HUDEP-2 (cell line): ENCODE results near the gene ZPBP2.
"Not testable (repeated sequence)": the region's sequence is repeated elsewhere in the genome, so short reads cannot be mapped to it uniquely, and the experiment has no call there.

ENCODE experiments used
- DNase-seq, 76 experiments: peaks; one replicate each; lab custom pipeline; 2025; ENCODE audit not compliant: unreplicated experiment in 76 of 76; lab: John Stamatoyannopoulos, UW

ZPBP2 gene

GRCh38 chr17:39854909-39855308 is 13.1 kb upstream of the ZPBP2 start:
- DNase-seq: no peak

GRCh38 chr17:39855911-39856649 is 11.9 kb upstream of the ZPBP2 start:
- peak in 13 of 76 experiments; percentile 6 to 40 (median 21) for DNase-seq

- DNase-seq: no peak
These were observed 6.8 kb upstream of the ZPBP2 start for GRCh38 chr17:39861235-39861634.

- peak in 2 of 76 experiments; percentile 25 to 54 for DNase-seq
These were observed 4.6 kb upstream of the ZPBP2 start for GRCh38 chr17:39863244-39863917.

- DNase-seq: peak in 67 of 76 experiments; percentile 24 to 76 (median 58)
These were observed 3.9 kb upstream of the ZPBP2 start, which contains the start of gene IKZF3 for GRCh38 chr17:39863918-39864746. Gene IKZF3 (minus strand): TSS chr17:39864312. CDS start chr17:39864126, 186 bp downstream.

- no peak for DNase-seq
These were observed 1.8 kb upstream of the ZPBP2 start for GRCh38 chr17:39866013-39866730.

GRCh38 chr17:39867084-39867879 is 720 bp upstream of the ZPBP2 start:
- no peak for DNase-seq

GRCh38 chr17:39868554-39868942 is 546 bp downstream of the ZPBP2 start:
- DNase-seq: no peak

- no peak for DNase-seq
These were observed 2.8 kb downstream of the ZPBP2 start for GRCh38 chr17:39870776-39871175.

GRCh38 chr17:39871801-39872200 is 3.8 kb downstream of the ZPBP2 start:
- peak in 2 of 76 experiments; percentile 37 to 43 for DNase-seq

GRCh38 chr17:39872751-39873150 is 4.7 kb downstream of the ZPBP2 start:
- no peak for DNase-seq

GRCh38 chr17:39886102-39886501 is 18.1 kb downstream of the ZPBP2 start:
- not testable (repeated sequence) for DNase-seq

- no peak for DNase-seq
These were observed 19.1 kb downstream of the ZPBP2 start for GRCh38 chr17:39887078-39887477.

GRCh38 chr17:39889200-39889599 is 21.2 kb downstream of the ZPBP2 start:
- DNase-seq: no peak

GRCh38 chr17:39894681-39895376 is 26.8 kb downstream of the ZPBP2 start:
- DNase-seq: no peak

GRCh38 chr17:39898088-39898487 is 30.1 kb downstream of the ZPBP2 start:
- no peak for DNase-seq

GRCh38 chr17:39899215-39899614 is 31.2 kb downstream of the ZPBP2 start:
- no peak for DNase-seq

- DNase-seq: not testable (repeated sequence)
These were observed 34.0 kb downstream of the ZPBP2 start for GRCh38 chr17:39902027-39902426.
